AG04450 (cell line): Measurements from ENCODE around the gene PTPRG. TPM values are rescaled to one million over a fixed set of nuclear protein-coding genes. Genes with fewer than 3 reads are reported as not detected.

Experiments used
- CTCF ChIA-PET: fragments of 300-600, 350-600 bp; formaldehyde crosslinking; extraction: SDS; loops from one replicate; lab custom pipeline; 2022; ENCODE audit warnings: antibody characterized with exemption, inconsistent platforms; lab: Charles Lee
- POLR2A ChIA-PET: fragments of 350-600 bp; formaldehyde crosslinking; extraction: SDS; loops from one replicate; lab custom pipeline; 2021; ENCODE audit warnings: antibody characterized with exemption, inconsistent platforms; lab: Yijun Ruan, JAX
- DNase-seq: peaks from one replicate; pipeline ENCODE4 v3.0.0-alpha.2; 2011; ENCODE audit warnings: low read depth, low spot score
- H3K27ac ChIP-seq: one replicate; pipeline ENCODE4 v1.5.1; 2012; ENCODE audit warnings: low read depth, low read length, control low read depth
- H3K27me3 ChIP-seq: one replicate; pipeline ENCODE4 v1.6.0; 2012; ENCODE audit warnings: low read length; ENCODE audit not compliant: control insufficient read depth, insufficient read depth
- H3K4me3 ChIP-seq: 2 replicates; pipeline ENCODE4 v1.5.1; 2011; ENCODE audit warnings: mild to moderate bottlenecking, low read depth, low read length, control low read depth
- H3K9me3 ChIP-seq: 2 replicates; pipeline ENCODE4 v1.5.1; 2012; ENCODE audit warnings: low read length; ENCODE audit not compliant: control insufficient read depth, insufficient read depth
- polyA plus RNA-seq: library from polyadenylated mRNA; depleted of rRNA; stranded (reverse); fragments of >200 nt; gene quantifications from 2 replicates; pipeline ENCODE4 v1.2.3, GENCODE V29; 2011
- TF ChIP-seq, protein P1 (sequence below): IDR thresholded peaks from 2 replicates; pipeline ENCODE4 v1.5.1; 2011; ENCODE audit warnings: low read depth, low read length, control low read depth, inconsistent platforms

The PTPRG gene
- polyA plus RNA-seq, 1 experiment = 26.5 TPM

GRCh38 chr3:62109534-62109933, 548.2 kb downstream of the PTPRG start:
- TF ChIP-seq, protein P1, sequence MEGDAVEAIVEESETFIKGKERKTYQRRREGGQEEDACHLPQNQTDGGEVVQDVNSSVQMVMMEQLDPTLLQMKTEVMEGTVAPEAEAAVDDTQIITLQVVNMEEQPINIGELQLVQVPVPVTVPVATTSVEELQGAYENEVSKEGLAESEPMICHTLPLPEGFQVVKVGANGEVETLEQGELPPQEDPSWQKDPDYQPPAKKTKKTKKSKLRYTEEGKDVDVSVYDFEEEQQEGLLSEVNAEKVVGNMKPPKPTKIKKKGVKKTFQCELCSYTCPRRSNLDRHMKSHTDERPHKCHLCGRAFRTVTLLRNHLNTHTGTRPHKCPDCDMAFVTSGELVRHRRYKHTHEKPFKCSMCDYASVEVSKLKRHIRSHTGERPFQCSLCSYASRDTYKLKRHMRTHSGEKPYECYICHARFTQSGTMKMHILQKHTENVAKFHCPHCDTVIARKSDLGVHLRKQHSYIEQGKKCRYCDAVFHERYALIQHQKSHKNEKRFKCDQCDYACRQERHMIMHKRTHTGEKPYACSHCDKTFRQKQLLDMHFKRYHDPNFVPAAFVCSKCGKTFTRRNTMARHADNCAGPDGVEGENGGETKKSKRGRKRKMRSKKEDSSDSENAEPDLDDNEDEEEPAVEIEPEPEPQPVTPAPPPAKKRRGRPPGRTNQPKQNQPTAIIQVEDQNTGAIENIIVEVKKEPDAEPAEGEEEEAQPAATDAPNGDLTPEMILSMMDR = peak; percentile 44
- CTCF ChIA-PET = interaction anchor here (0.6 to 1.9 kb wide), 10 partner anchors 10 to 544 kb away, joined by 3 to 5 read pairs (median 4); no protein-coding TSS in a partner anchor
- peak; percentile 90 for DNase-seq
- POLR2A ChIA-PET = interaction anchor here (0.6 kb wide), 1 partner anchor 283 kb away, joined by 9 read pairs; no protein-coding TSS in a partner anchor
- Histone ChIP-seq H3K4me3 (no peak overlapping the region), H3K9me3 (no peaks in the 10 kb centered on the region), H3K27me3 (no peaks in the 10 kb centered on the region), H3K27ac (peak overlapping the region; percentile 40)

DNA sequence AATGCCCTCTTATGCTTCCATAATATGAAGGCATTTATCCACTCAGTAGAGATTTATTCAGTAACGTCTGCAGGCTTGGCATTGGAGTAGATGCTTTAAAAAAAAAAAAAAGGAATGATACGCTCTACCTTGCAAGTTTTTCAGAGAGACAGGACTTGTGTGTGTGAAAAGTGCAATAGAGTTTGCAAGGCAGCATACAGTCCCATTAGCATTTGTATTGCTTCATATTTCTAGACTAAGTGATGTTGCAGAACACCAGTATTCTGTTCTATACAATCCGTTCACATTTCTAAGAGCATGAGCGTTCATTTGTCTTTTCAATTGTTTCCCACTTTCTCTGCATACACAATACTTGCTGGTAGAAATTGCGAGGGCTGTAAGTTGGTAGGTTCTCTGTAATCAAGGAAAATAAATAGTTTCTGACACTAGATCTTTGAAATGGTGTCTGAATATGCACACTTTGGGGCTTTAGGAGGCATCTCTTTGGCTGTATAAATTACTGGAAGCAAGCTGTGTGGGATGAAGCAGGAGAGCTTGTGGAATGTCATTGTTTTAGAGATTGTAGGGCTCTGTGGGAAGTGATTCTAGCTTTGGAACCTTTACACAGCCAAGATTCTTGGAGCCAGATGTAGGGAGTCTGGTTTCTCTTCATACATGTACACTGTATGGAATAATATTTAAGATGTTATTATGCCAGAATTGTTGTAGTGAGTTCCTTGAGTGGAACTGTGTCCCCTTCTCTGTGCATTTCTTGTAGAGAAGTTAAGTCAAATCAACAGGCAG, 549.3 kb downstream of the PTPRG start:
- CTCF ChIA-PET = interaction anchor here (0.7 to 1.9 kb wide), 4 partner anchors 20 to 301 kb away, joined by 3 to 5 read pairs (median 4); no protein-coding TSS in a partner anchor
- Histone ChIP-seq H3K4me3 (no peak overlapping the region), H3K27ac (no peak overlapping the region), H3K27me3 (no peaks in the 10 kb centered on the region), H3K9me3 (no peaks in the 10 kb centered on the region)
- POLR2A ChIA-PET = interaction anchor here (0.7 kb wide), 1 partner anchor 102 kb away, joined by 5 read pairs; no protein-coding TSS in a partner anchor
- DNase-seq = no peak
- TF ChIP-seq, protein P1 = no peak

GRCh38 chr3:62113092-62113491, 551.7 kb downstream of the PTPRG start:
- ChIA-PET POLR2A (no interaction called here), CTCF (no interaction called here)
- Histone ChIP-seq H3K4me3 (no peak overlapping the region), H3K9me3 (no peaks in the 10 kb centered on the region), H3K27me3 (no peaks in the 10 kb centered on the region), H3K27ac (no peak overlapping the region)
- TF ChIP-seq, protein P1 = no peak
- DNase-seq = no peak

GRCh38 chr3:62114763-62115162, 553.4 kb downstream of the PTPRG start:
- H3K4me3 ChIP-seq = no peak overlapping the region
- DNase-seq = no peak
- CTCF ChIA-PET = no interaction called here
- POLR2A ChIA-PET = no interaction called here
- TF ChIP-seq, protein P1 = no peak
- H3K9me3 ChIP-seq = no peaks in the 10 kb centered on the region
- H3K27ac ChIP-seq = no peak overlapping the region
- no peaks in the 10 kb centered on the region for H3K27me3 ChIP-seq

- H3K27me3 ChIP-seq = no peaks in the 10 kb centered on the region
- ChIA-PET CTCF (no interaction called here), POLR2A (no interaction called here)
- TF ChIP-seq, protein P1 = no peak
- H3K27ac ChIP-seq = no peak overlapping the region
- no peaks in the 10 kb centered on the region for H3K9me3 ChIP-seq
- no peak overlapping the region for H3K4me3 ChIP-seq
- no peak for DNase-seq
These were observed 556.7 kb downstream of the PTPRG start for GRCh38 chr3:62117903-62118548.
